MM.1S (cell line): ENCODE data around the gene RAI1.

Source experiments
- CTCF ChIP-seq: fragments of 300-600 bp; sonication (generic); IDR thresholded peaks from 2 replicates; pipeline ENCODE4 v1.5.1; 2016; ENCODE audit warnings: antibody characterized with exemption, low read length, mixed read lengths
- EZH2 ChIP-seq: fragments of 300-600 bp; sonication (generic); optimal IDR thresholded peaks from 2 replicates; pipeline ENCODE3; 2017; ENCODE audit warnings: low read depth, mild to moderate bottlenecking, antibody characterized with exemption, low read length, mixed read lengths
- EZH2phosphoT487 ChIP-seq: fragments of 300-600 bp; sonication (generic); IDR thresholded peaks from 2 replicates; pipeline ENCODE4 v1.6.1; 2018; ENCODE audit warnings: antibody characterized with exemption, low read length

DNA sequence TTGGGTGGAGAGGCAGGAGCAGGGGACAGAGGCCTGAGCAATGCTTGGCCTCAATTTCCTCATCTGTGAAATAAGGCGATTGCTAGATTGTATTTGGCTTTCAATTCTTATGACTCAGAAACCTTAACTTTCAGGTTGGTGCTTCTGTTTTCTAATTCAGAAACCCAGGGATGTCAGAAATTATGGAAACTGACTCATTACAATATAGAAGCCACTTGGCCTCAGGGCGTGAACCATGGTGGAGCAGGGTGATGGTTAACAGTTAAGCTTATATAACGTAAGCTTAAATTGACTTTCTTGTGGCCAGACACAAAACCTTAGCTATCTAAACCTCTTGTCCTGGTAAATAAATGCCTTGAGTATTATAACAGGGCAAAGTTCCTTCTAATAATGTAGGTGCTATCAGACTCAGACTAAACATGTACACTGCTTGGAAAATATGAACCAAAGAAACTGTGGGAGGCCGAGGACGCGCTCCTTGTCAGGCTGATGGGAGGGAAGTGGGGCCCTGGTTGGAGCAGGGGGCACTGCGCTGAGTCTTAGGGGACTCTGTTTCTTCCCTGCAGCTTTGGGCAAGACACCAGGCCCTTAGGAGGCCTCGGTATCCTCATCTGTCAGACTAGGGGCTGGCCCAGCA lies 172.7 kb downstream of the RAI1 start:
- TF ChIP-seq CTCF (no peak), EZH2phosphoT487 (no peak), EZH2 (no peak)
